ENCODE results near the gene ZNF697. TPM values are rescaled to one million over a fixed set of nuclear protein-coding genes. Genes with fewer than 3 reads are reported as not detected.
"Not testable (repeated sequence)": the region's sequence is repeated elsewhere in the genome, so short reads cannot be mapped to it uniquely, and the experiment has no call there.

The ZNF697 gene
- polyA plus RNA-seq, 1 experiment = 12.9 TPM

- no peak for TF ChIP-seq CTCF (IDR thresholded peaks at IDR 0.05; ENCODE audit: low read depth, low read length)
- CTCF ChIA-PET = no interaction called here
These were observed 74.2 kb downstream of the ZNF697 start for GRCh38 chr1:119573886-119574285.

GRCh38 chr1:119569930-119570622 lies 78.0 kb downstream of the ZNF697 start:
- CTCF ChIA-PET = interaction anchor here (1.1 kb wide), 1 partner anchor 105 kb away, joined by 3 read pairs; no protein-coding TSS in a partner anchor
- POLR2A ChIA-PET = not testable (repeated sequence)

More at GRCh38 chr1:119573886-119574285, 74.2 kb downstream of the ZNF697 start:
- POLR2A ChIA-PET = no interaction called here
- Histone ChIP-seq H3K27ac (ENCODE audit: low read depth, low read length) (no peak overlapping the region), H3K9me3 (ENCODE audit: control insufficient read depth, insufficient read depth, low read length) (no peaks in the 10 kb centered on the region), H3K4me3 (ENCODE audit: low read depth, low read length) (no peak overlapping the region), H3K27me3 (ENCODE audit: control insufficient read depth, insufficient read depth, low read length) (no peaks in the 10 kb centered on the region)
- no peak for DNase-seq (ENCODE audit: low read depth, low spot score)

More at GRCh38 chr1:119569930-119570622, 78.0 kb downstream of the ZNF697 start:
- H3K4me3 ChIP-seq (ENCODE audit: low read depth, low read length); DNase-seq (ENCODE audit: low read depth, low spot score); H3K27me3 ChIP-seq (ENCODE audit: control insufficient read depth, insufficient read depth, low read length); H3K27ac ChIP-seq (ENCODE audit: low read depth, low read length); H3K9me3 ChIP-seq (ENCODE audit: control insufficient read depth, insufficient read depth, low read length): not testable (repeated sequence)

Other genes with a start within 250 kb of the ZNF697 start
- not detected in 2 replicates for gene HSD3B2, start 233.1 kb downstream of the ZNF697 start, polyA plus RNA-seq (2011; rRNA removed)
- not detected in 2 replicates for gene HSD3B1, start 141.1 kb downstream of the ZNF697 start, polyA plus RNA-seq (2011; rRNA removed)
- gene PHGDH, start 63.7 kb upstream of the ZNF697 start, polyA plus RNA-seq (2011; rRNA removed) = 108 and 174 TPM in 2 replicates
- gene HMGCS2, start 120.6 kb upstream of the ZNF697 start, polyA plus RNA-seq (2011; rRNA removed) = not detected in 2 replicates
- gene REG4, start 163.2 kb upstream of the ZNF697 start, polyA plus RNA-seq (2011; rRNA removed) = not detected in 2 replicates
- gene ADAM30, start 248.2 kb upstream of the ZNF697 start, polyA plus RNA-seq (2011; rRNA removed) = not detected in 2 replicates